HepG2 (cell line): Measurements from ENCODE around the gene SULT2B1. TPM values are rescaled to one million over a fixed set of nuclear protein-coding genes. Genes with fewer than 3 reads are reported as not detected.

Source experiments
- ATAC-seq: fragments of 200-7000 bp; cut with Tn5 transposase; 3 replicates; pipeline ENCODE4 v1.9.1; 2020; ENCODE audit warnings: mild to moderate bottlenecking, moderate library complexity
- BruUV-seq: library from RNA; stranded (reverse); fragments of 400-500 nt; replicated peaks from 2 replicates; lab custom pipeline; 2021; lab: Mats Ljungman, UMichigan
- CTCF ChIA-PET: fragments of 300-600 bp; formaldehyde crosslinking; extraction: SDS; loops from one replicate; lab custom pipeline; 2021; ENCODE audit warnings: low total read pairs, inconsistent platforms, low intra/inter-chr PET ratio; lab: Yijun Ruan, JAX
- POLR2A ChIA-PET: fragments of 350-600 bp; sonication (Branson Sonifier 250); formaldehyde crosslinking; loops from one replicate; lab custom pipeline; 2020; ENCODE audit warnings: antibody characterized with exemption, inconsistent platforms; lab: Yijun Ruan, JAX
- DNase-seq: peaks from one replicate; pipeline ENCODE4 v3.0.0-alpha.2; 2015; ENCODE audit warnings: low spot score
- FAIRE-seq: peaks from 3 replicates; lab custom pipeline; 2011; peaks lifted over from hg19 to GRCh38; lab: Jason Lieb, UNC
- H2AFZ ChIP-seq: one replicate; pipeline ENCODE4 v1.6.1; 2011; ENCODE audit warnings: low read length, inconsistent platforms
- H3K27ac ChIP-seq: fragments of 300-600 bp; 3 replicates; pipeline ENCODE4 v1.8.0; 2011; ENCODE audit warnings: mixed run types, mild to moderate bottlenecking, mixed read lengths, low read length, inconsistent platforms; ENCODE audit not compliant: insufficient read depth; ENCODE audit errors: extremely low read length
- H3K27me3 ChIP-seq, 2 experiments: fragments of 200-600 bp in 1 of 2; 2 replicates in 1 of 2; 3 replicates in 1 of 2; pipeline versions ENCODE4 v1.6.0 to v1.8.0; 2011; ENCODE audit warnings: low read length in 2 of 2, mild to moderate bottlenecking in 2 of 2, moderate library complexity in 2 of 2, inconsistent platforms in 1 of 2; ENCODE audit not compliant: insufficient read depth in 2 of 2, control insufficient read depth in 1 of 2
- H3K36me3 ChIP-seq, 2 experiments: fragments of 200-600 bp in 1 of 2; replicated peaks in 1 of 2; 2 replicates in 1 of 2; 3 replicates in 1 of 2; pipeline versions ENCODE4 v1.5.1 to v1.8.0; 2011; ENCODE audit warnings: low read length in 2 of 2, inconsistent platforms in 1 of 2; ENCODE audit not compliant: insufficient read depth in 2 of 2, control insufficient read depth in 1 of 2
- H3K4me1 ChIP-seq: 2 replicates; pipeline ENCODE4 v1.5.1; 2012; ENCODE audit warnings: low read length, inconsistent platforms; ENCODE audit not compliant: insufficient read depth
- H3K4me2 ChIP-seq: 2 replicates; pipeline ENCODE4 v1.6.0; 2011; ENCODE audit warnings: low read depth, low read length, inconsistent platforms
- H3K4me3 ChIP-seq, 3 experiments: fragments of 200-600 bp in 1 of 3; sonication (generic), shearing (Covaris generic) in 1 of 3; replicated peaks in 1 of 3; 2 replicates each; pipeline ENCODE4 v1.5.1; 2011 to 2016; ENCODE audit warnings: low read length in 3 of 3, inconsistent platforms in 2 of 3, low read depth in 2 of 3, mild to moderate bottlenecking in 2 of 3, control low read depth in 1 of 3, mixed read lengths in 1 of 3; ENCODE audit not compliant: insufficient read depth in 1 of 3
- H3K79me2 ChIP-seq: one replicate; pipeline ENCODE4 v1.6.1; 2011; ENCODE audit warnings: low read length, inconsistent platforms; ENCODE audit not compliant: insufficient read depth
- H3K9ac ChIP-seq: 2 replicates; pipeline ENCODE4 v1.6.0; 2011; ENCODE audit warnings: mild to moderate bottlenecking, low read depth, low read length, inconsistent platforms; ENCODE audit not compliant: insufficient read depth
- H3K9me3 ChIP-seq: 2 replicates; pipeline ENCODE4 v1.5.1; 2012; ENCODE audit warnings: mild to moderate bottlenecking, low read length
- H4K20me1 ChIP-seq: 2 replicates; pipeline ENCODE4 v1.6.0; 2011; ENCODE audit warnings: inconsistent platforms, mild to moderate bottlenecking, low read length, moderate library complexity; ENCODE audit not compliant: insufficient read depth
- AGO2 ChIP-seq: fragments of 200-400 bp; formaldehyde crosslinking; optimal IDR thresholded peaks from 2 replicates; pipeline ENCODE3; 2017; ENCODE audit warnings: mild to moderate bottlenecking, low read depth, low read length, moderate library complexity
- ATF4 ChIP-seq, 2 experiments: fragments of 450-650 bp in 1 of 2; sonication (generic) in 1 of 2; formaldehyde crosslinking; IDR thresholded peaks; 2 replicates each; pipeline versions ENCODE4 v1.5.0 to v1.8.0; 2020 to 2022; ENCODE audit warnings: mild to moderate bottlenecking in 1 of 2, missing genetic modification reagents in 1 of 2
- HNRNPL ChIP-seq: fragments of 200-400 bp; formaldehyde crosslinking; IDR thresholded peaks from 2 replicates; pipeline ENCODE4 v1.6.1; 2017; ENCODE audit warnings: mild to moderate bottlenecking, low read depth, low read length
- MEIS2 ChIP-seq: sonication (generic); formaldehyde crosslinking; IDR thresholded peaks from 2 replicates; pipeline ENCODE4 v1.9.0; 2021; ENCODE audit warnings: mild to moderate bottlenecking, missing genetic modification reagents
- PPARG ChIP-seq: conservative IDR thresholded peaks from 2 replicates; pipeline ENCODE4 v1.6.1; 2016; ENCODE audit warnings: missing biosample characterization, missing genetic modification reagents
- RBM22 ChIP-seq: fragments of 200-400 bp; formaldehyde crosslinking; optimal IDR thresholded peaks from 2 replicates; pipeline ENCODE3; 2017; ENCODE audit warnings: mild to moderate bottlenecking, low read length, moderate library complexity
- ZNF121 ChIP-seq: sonication (generic); formaldehyde crosslinking; IDR thresholded peaks from 2 replicates; pipeline ENCODE4 v1.5.0; 2020; ENCODE audit warnings: mild to moderate bottlenecking, missing genetic modification reagents
- WGBS: methylation state at CpG from one replicate; pipeline ENCODE4 v1.1.6; 2017; ENCODE audit warnings: low lambda C conversion rate; 5-methylcytosine and 5-hydroxymethylcytosine counted together
- in situ Hi-C: cut with HindIII; loops from 2 replicates; pipeline ENCODE4 v1.10.0; 2017; ENCODE audit warnings: low pct_unique_long_range_greater_than_20kb; ENCODE audit not compliant: extremely low pct_ligation_motif_present
- intact Hi-C: fragments of 100-400 bp; cut with micrococcal nuclease; formaldehyde crosslinking; loops from one replicate; pipeline ENCODE4 v1.10.0; 2022; ENCODE audit not compliant: unreplicated experiment
- polyA plus RNA-seq, 8 experiments: library from polyadenylated mRNA; depleted of rRNA in 3 of 8; stranded (reverse) in 7 of 8; unstranded in 1 of 8; fragments of >200 nt; fragmentation: Illumina TruSeq in 4 of 8; extraction: Trizol in 4 of 8; gene quantifications; 2 replicates each; pipeline versions ENCODE4 v1.2.1 to v1.2.3, GENCODE V29; 2011 to 2016; ENCODE audit warnings: low read depth in 4 of 8, missing spikeins in 1 of 8, mixed read lengths in 1 of 8; ENCODE audit not compliant: insufficient read depth in 1 of 8
- total RNA-seq, 5 experiments: library from RNA; depleted of rRNA; stranded (reverse); fragments of >200 nt; fragmentation: Illumina TruSeq; extraction: Trizol; gene quantifications; 2 replicates each; pipeline ENCODE4 v1.2.3, GENCODE V29; 2016; ENCODE audit warnings: low read depth in 1 of 5
- TF ChIP-seq, protein P1 (sequence below), 2 experiments: sonication (generic) in 1 of 2; formaldehyde crosslinking in 1 of 2; IDR thresholded peaks; 2 replicates each; pipeline versions ENCODE4 v1.6.1 to v1.9.0; 2014 to 2022; ENCODE audit warnings: antibody characterized with exemption in 1 of 2, borderline replicate concordance in 1 of 2, inconsistent platforms in 1 of 2, low read depth in 1 of 2, missing genetic modification reagents in 1 of 2
- TF ChIP-seq, protein P2 (sequence below): IDR thresholded peaks from 2 replicates; pipeline ENCODE4 v1.6.1; 2016

Gene SULT2B1
- total and polyA plus RNA-seq, 2 of the 13 experiments (the other 11 are each of a cell fraction or from before 2014, with no cell fraction given), result 0.13 TPM; not detected in 1

- H4K20me1 ChIP-seq, result no peaks in the 10 kb centered on the region
- ATAC-seq (no peak), FAIRE-seq (no peak), DNase-seq (no peak)
- H3K4me2 ChIP-seq, result no peak overlapping the region
- 93% methylated on average over 34 of the region's 34 CpGs for WGBS
- no TSS peak for BruUV-seq
- POLR2A ChIA-PET, result interaction anchor here (1.8 kb wide), 1 partner anchor 10 kb away, joined by 20 read pairs; the partner anchor contains the start of genes RPL18 and SPHK2
- no peaks in the 10 kb centered on the region for H3K36me3 ChIP-seq
- H3K79me2 ChIP-seq, result no peaks in the 10 kb centered on the region
- H3K4me1 ChIP-seq, result peaks cover 59% of the 10 kb centered on the region
- intact Hi-C loops (no loop called here), in situ Hi-C loops (no loop called here)
- no peaks in the 10 kb centered on the region for H3K27me3 ChIP-seq
- TF ChIP-seq ZNF121 (no peak), AGO2 (peak; percentile 9), PPARG (no peak), RBM22 (peak; percentile 15), MEIS2 (no peak), HNRNPL (peak; percentile 29; the same call in 1 of the 2 replicates), ATF4 (CRISPR knock-in tag; IDR thresholded peaks at IDR 0.05) (no peak)
- TF ChIP-seq, protein P1, sequence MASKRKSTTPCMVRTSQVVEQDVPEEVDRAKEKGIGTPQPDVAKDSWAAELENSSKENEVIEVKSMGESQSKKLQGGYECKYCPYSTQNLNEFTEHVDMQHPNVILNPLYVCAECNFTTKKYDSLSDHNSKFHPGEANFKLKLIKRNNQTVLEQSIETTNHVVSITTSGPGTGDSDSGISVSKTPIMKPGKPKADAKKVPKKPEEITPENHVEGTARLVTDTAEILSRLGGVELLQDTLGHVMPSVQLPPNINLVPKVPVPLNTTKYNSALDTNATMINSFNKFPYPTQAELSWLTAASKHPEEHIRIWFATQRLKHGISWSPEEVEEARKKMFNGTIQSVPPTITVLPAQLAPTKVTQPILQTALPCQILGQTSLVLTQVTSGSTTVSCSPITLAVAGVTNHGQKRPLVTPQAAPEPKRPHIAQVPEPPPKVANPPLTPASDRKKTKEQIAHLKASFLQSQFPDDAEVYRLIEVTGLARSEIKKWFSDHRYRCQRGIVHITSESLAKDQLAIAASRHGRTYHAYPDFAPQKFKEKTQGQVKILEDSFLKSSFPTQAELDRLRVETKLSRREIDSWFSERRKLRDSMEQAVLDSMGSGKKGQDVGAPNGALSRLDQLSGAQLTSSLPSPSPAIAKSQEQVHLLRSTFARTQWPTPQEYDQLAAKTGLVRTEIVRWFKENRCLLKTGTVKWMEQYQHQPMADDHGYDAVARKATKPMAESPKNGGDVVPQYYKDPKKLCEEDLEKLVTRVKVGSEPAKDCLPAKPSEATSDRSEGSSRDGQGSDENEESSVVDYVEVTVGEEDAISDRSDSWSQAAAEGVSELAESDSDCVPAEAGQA (IDR thresholded peaks at IDR 0.05; ENCODE audit: low read depth), result no peak
- TF ChIP-seq, protein P1 (CRISPR knock-in tag; IDR thresholded peaks at IDR 0.05; ENCODE audit: borderline replicate concordance), result no peak
- TF ChIP-seq, protein P2, sequence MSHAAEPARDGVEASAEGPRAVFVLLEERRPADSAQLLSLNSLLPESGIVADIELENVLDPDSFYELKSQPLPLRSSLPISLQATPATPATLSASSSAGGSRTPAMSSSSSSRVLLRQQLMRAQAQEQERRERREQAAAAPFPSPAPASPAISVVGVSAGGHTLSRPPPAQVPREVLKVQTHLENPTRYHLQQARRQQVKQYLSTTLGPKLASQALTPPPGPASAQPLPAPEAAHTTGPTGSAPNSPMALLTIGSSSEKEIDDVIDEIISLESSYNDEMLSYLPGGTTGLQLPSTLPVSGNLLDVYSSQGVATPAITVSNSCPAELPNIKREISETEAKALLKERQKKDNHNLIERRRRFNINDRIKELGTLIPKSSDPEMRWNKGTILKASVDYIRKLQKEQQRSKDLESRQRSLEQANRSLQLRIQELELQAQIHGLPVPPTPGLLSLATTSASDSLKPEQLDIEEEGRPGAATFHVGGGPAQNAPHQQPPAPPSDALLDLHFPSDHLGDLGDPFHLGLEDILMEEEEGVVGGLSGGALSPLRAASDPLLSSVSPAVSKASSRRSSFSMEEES, result no peak
- no peak overlapping the region for H2AFZ ChIP-seq
- no peaks in the 10 kb centered on the region for H3K9me3 ChIP-seq
- H3K9ac ChIP-seq, result no peak overlapping the region
- H3K4me3 ChIP-seq, result no peak overlapping the region
- peak overlapping the region; percentile 69 for H3K27ac ChIP-seq
- CTCF ChIA-PET, result no interaction called here
These were observed 76.7 kb downstream of the SULT2B1 start for GRCh38 chr19:48628486-48629296.
